Neural progenitor cell (in vitro differentiated cells): ENCODE data around the gene ETHE1.

Experiments used
- EZH2 ChIP-seq: fragments of 200-600 bp; sonication (generic); IDR thresholded peaks from 2 replicates; pipeline ENCODE4 v1.6.1; 2017; ENCODE audit warnings: antibody characterized with exemption, mild to moderate bottlenecking, moderate library complexity
- EZH2phosphoT487 ChIP-seq: fragments of 200-600 bp; sonication (generic); IDR thresholded peaks from 2 replicates; pipeline ENCODE4 v1.6.1; 2017; ENCODE audit warnings: antibody characterized with exemption
- TF ChIP-seq, protein P1 (sequence below): fragments of 200-600 bp; sonication (generic); IDR thresholded peaks from 2 replicates; pipeline ENCODE4 v1.5.1; 2017; ENCODE audit warnings: antibody characterized with exemption, mild to moderate bottlenecking

DNA sequence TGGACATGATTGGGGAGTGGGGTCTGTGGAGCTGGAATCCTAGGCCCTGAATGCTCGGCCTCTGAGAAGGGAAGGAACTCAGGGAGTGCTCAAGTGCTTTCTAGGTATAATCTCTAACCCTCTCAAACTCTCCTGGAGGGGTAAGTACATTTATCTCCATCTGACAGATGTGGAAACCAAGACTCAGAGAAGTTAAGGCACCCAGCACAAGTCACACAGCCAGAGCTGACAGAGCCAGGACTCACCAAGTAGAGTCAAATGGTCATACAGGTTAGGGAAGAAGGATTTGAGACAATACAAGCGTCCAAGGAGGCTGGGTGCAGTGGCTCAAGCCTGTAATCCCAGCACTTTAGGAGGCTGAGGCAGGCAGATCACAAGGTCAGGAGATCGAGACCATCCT lies 48.7 kb downstream of the ETHE1 start:
- TF ChIP-seq, protein P1, sequence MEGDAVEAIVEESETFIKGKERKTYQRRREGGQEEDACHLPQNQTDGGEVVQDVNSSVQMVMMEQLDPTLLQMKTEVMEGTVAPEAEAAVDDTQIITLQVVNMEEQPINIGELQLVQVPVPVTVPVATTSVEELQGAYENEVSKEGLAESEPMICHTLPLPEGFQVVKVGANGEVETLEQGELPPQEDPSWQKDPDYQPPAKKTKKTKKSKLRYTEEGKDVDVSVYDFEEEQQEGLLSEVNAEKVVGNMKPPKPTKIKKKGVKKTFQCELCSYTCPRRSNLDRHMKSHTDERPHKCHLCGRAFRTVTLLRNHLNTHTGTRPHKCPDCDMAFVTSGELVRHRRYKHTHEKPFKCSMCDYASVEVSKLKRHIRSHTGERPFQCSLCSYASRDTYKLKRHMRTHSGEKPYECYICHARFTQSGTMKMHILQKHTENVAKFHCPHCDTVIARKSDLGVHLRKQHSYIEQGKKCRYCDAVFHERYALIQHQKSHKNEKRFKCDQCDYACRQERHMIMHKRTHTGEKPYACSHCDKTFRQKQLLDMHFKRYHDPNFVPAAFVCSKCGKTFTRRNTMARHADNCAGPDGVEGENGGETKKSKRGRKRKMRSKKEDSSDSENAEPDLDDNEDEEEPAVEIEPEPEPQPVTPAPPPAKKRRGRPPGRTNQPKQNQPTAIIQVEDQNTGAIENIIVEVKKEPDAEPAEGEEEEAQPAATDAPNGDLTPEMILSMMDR: no peak
- TF ChIP-seq EZH2: no peak
- no peak for TF ChIP-seq EZH2phosphoT487
